K562 (cell line): Measurements from ENCODE around the gene REP15. TPM values are rescaled to one million over a fixed set of nuclear protein-coding genes. Genes with fewer than 3 reads are reported as not detected.

ENCODE experiments used
- ATAC-seq: fragments of 200-7000 bp; cut with Tn5 transposase; 3 replicates; pipeline ENCODE4 v1.9.1; 2020; ENCODE audit warnings: moderate library complexity
- BruUV-seq: library from RNA; stranded (reverse); fragments of 400-500 nt; replicated peaks from 2 replicates; lab custom pipeline; 2021; lab: Mats Ljungman, UMichigan
- CTCF ChIA-PET: fragments of 300-600 bp; formaldehyde crosslinking; extraction: SDS; loops from one replicate; lab custom pipeline; 2021; ENCODE audit warnings: low intra/inter-chr PET ratio; lab: Yijun Ruan, JAX
- POLR2A ChIA-PET: fragments of 300-600, 350-650 bp; sonication (Branson Sonifier 250); formaldehyde crosslinking; extraction: SDS; loops from one replicate; lab custom pipeline; 2021; ENCODE audit warnings: antibody characterized with exemption, inconsistent platforms; lab: Yijun Ruan, JAX
- DNase-seq, 4 experiments: peaks; one replicate each; pipeline versions ENCODE4 v3.0.0 to v3.0.0-alpha.2; 2011 to 2018; ENCODE audit warnings: low spot score in 3 of 4, mixed read lengths in 3 of 4; ENCODE audit errors: extremely low read depth in 1 of 4
- FAIRE-seq: peaks from 2 replicates; lab custom pipeline; 2011; peaks lifted over from hg19 to GRCh38; lab: Jason Lieb, UNC
- H2AFZ ChIP-seq: 2 replicates; pipeline ENCODE4 v1.6.0; 2011; ENCODE audit warnings: low read depth, low read length, control low read depth, inconsistent platforms
- H3K27ac ChIP-seq: fragments of 200-600 bp; 3 replicates; pipeline ENCODE4 v1.8.0; 2011; ENCODE audit warnings: low read depth, mild to moderate bottlenecking, control low read depth, inconsistent platforms, low read length, moderate library complexity, mixed read lengths; ENCODE audit errors: extremely low read depth
- H3K27me3 ChIP-seq, 2 experiments: fragments of 300-600 bp in 1 of 2; 2 replicates in 1 of 2; 3 replicates in 1 of 2; pipeline versions ENCODE4 v1.6.0 to v1.8.0; 2011; ENCODE audit warnings: inconsistent platforms in 2 of 2, low read length in 2 of 2, mild to moderate bottlenecking in 1 of 2, mixed read lengths in 1 of 2, moderate library complexity in 1 of 2; ENCODE audit not compliant: control insufficient read depth in 2 of 2, insufficient read depth in 2 of 2
- H3K36me3 ChIP-seq: fragments of 300-600 bp; 3 replicates; pipeline ENCODE4 v1.8.0; 2011; ENCODE audit warnings: mild to moderate bottlenecking, low read length, inconsistent platforms; ENCODE audit not compliant: control insufficient read depth, insufficient read depth
- H3K4me1 ChIP-seq, 2 experiments: fragments of 200-600 bp in 1 of 2; replicated peaks in 1 of 2; 2 replicates in 1 of 2; 3 replicates in 1 of 2; pipeline versions ENCODE4 v1.5.1 to v1.8.0; 2011; ENCODE audit warnings: inconsistent platforms in 2 of 2, low read length in 2 of 2, mild to moderate bottlenecking in 1 of 2, mixed read lengths in 1 of 2, moderate library complexity in 1 of 2; ENCODE audit not compliant: control insufficient read depth in 2 of 2, insufficient read depth in 2 of 2
- H3K4me2 ChIP-seq: 2 replicates; pipeline ENCODE4 v1.6.1; 2011; ENCODE audit warnings: low read length, control low read depth, inconsistent platforms, mixed read lengths; ENCODE audit not compliant: insufficient read depth
- H3K4me3 ChIP-seq: fragments of 200-600 bp; sonication (generic), shearing (Covaris generic); 2 replicates; pipeline ENCODE4 v1.5.1; 2016; ENCODE audit warnings: control low read depth, inconsistent platforms
- H3K79me2 ChIP-seq: fragments of 200-600 bp; 3 replicates; pipeline ENCODE4 v1.8.0; 2011; ENCODE audit warnings: low read length, inconsistent platforms; ENCODE audit not compliant: control insufficient read depth, insufficient read depth
- H3K9ac ChIP-seq, 2 experiments: 2 replicates each; pipeline versions ENCODE4 v1.6.0 to v1.6.1; 2011; ENCODE audit warnings: low read depth in 2 of 2, low read length in 2 of 2, control low read depth in 1 of 2, inconsistent platforms in 1 of 2, mild to moderate bottlenecking in 1 of 2, mixed read lengths in 1 of 2; ENCODE audit not compliant: insufficient read depth in 1 of 2
- H3K9me1 ChIP-seq: one replicate; pipeline ENCODE4 v1.6.0; 2011; ENCODE audit warnings: inconsistent platforms, mild to moderate bottlenecking, low read length, moderate library complexity; ENCODE audit not compliant: control insufficient read depth, insufficient read depth
- H3K9me3 ChIP-seq: replicated peaks from 2 replicates; pipeline ENCODE4 v1.5.1; 2011; ENCODE audit warnings: low read depth, low read length, inconsistent platforms; ENCODE audit not compliant: control insufficient read depth, insufficient read depth
- H4K20me1 ChIP-seq: replicated peaks from 2 replicates; pipeline ENCODE4 v1.6.1; 2011; ENCODE audit warnings: low read length, inconsistent platforms, mixed read lengths; ENCODE audit not compliant: control insufficient read depth, insufficient read depth
- CCNT2 ChIP-seq: IDR thresholded peaks from 2 replicates; pipeline ENCODE4 v1.6.1; 2011; ENCODE audit warnings: borderline replicate concordance, low read depth, mild to moderate bottlenecking, moderate library complexity, mixed read lengths, low read length; ENCODE audit not compliant: insufficient read length; ENCODE audit errors: extremely low read depth
- DIDO1 ChIP-seq: fragments of 450-650 bp; IDR thresholded peaks from 2 replicates; pipeline ENCODE4 v1.6.1; 2016; ENCODE audit warnings: low read depth, missing biosample characterization, missing genetic modification characterization
- FOXK2 ChIP-seq, 2 experiments: fragments of 450-650 bp; IDR thresholded peaks in 1 of 2; conservative IDR thresholded peaks in 1 of 2; 2 replicates each; pipeline ENCODE4 v1.6.1; 2016; ENCODE audit warnings: low read depth in 2 of 2, mild to moderate bottlenecking in 1 of 2
- FOXP1 ChIP-seq: sonication (generic); formaldehyde crosslinking; IDR thresholded peaks from 2 replicates; pipeline ENCODE4 v1.8.0; 2022; ENCODE audit warnings: mild to moderate bottlenecking, missing genetic modification reagents
- GABPA ChIP-seq: fragments of 200-800 bp; sonication (Bioruptor generic); conservative IDR thresholded peaks from 2 replicates; pipeline ENCODE4 v1.6.1; 2016; ENCODE audit warnings: low read depth, missing genetic modification characterization, missing compliant biosample characterization
- HNRNPUL1 ChIP-seq: fragments of 200-400 bp; formaldehyde crosslinking; IDR thresholded peaks from 2 replicates; pipeline ENCODE4 v1.6.1; 2017; ENCODE audit warnings: low read length
- NCOR1 ChIP-seq: fragments of 450-650 bp; IDR thresholded peaks from 2 replicates; pipeline ENCODE4 v1.6.1; 2016; ENCODE audit warnings: mild to moderate bottlenecking, moderate library complexity
- NFIX ChIP-seq: fragments of 250-450 bp; sonication (Bioruptor Pico); IDR thresholded peaks from 2 replicates; pipeline ENCODE4 v1.4.0; 2020; ENCODE audit warnings: low read depth, mild to moderate bottlenecking, moderate library complexity
- NR2F6 ChIP-seq: fragments of 450-650 bp; formaldehyde crosslinking; IDR thresholded peaks from 2 replicates; pipeline ENCODE4 v1.4.0; 2020; ENCODE audit warnings: mild to moderate bottlenecking
- RBM17 ChIP-seq: fragments of 200-400 bp; formaldehyde crosslinking; IDR thresholded peaks from 2 replicates; pipeline ENCODE4 v1.6.1; 2017; ENCODE audit warnings: low read depth, mild to moderate bottlenecking, low read length, borderline replicate concordance
- TAF1 ChIP-seq: IDR thresholded peaks from 2 replicates; pipeline ENCODE4 v1.6.1; 2011; ENCODE audit warnings: mild to moderate bottlenecking, low read length, moderate library complexity; ENCODE audit not compliant: insufficient read depth, control insufficient read depth, severe bottlenecking; ENCODE audit errors: extremely low read depth
- ZBTB43 ChIP-seq: sonication (generic); formaldehyde crosslinking; IDR thresholded peaks from 2 replicates; pipeline ENCODE4 v1.8.0; 2023; ENCODE audit warnings: mild to moderate bottlenecking, missing genetic modification reagents
- ZSCAN32 ChIP-seq: fragments of 450-650 bp; formaldehyde crosslinking; IDR thresholded peaks from 2 replicates; pipeline ENCODE4 v1.4.0; 2020; ENCODE audit warnings: mild to moderate bottlenecking, moderate library complexity
- WGBS: fragments of 100-300 bp; shearing (Covaris generic); methylation state at CpG from one replicate; pipeline ENCODE4 v1.1.6; 2016; ENCODE audit warnings: low coverage, mixed read lengths; ENCODE audit not compliant: insufficient coverage; ENCODE audit errors: missing lambda C conversion rate; 5-methylcytosine and 5-hydroxymethylcytosine counted together
- in situ Hi-C: fragments of 300-500 bp; cut with MboI; formaldehyde crosslinking; loops from 4 replicates; pipeline ENCODE4 v1.15.0; 2018; ENCODE audit warnings: inconsistent platforms, mixed read lengths
- intact Hi-C: fragments of 100-400 bp; cut with micrococcal nuclease; formaldehyde crosslinking; loops from 2 replicates; pipeline ENCODE4 v1.14.2; 2022
- polyA plus RNA-seq, 8 experiments: library from polyadenylated mRNA; depleted of rRNA in 4 of 8; stranded (reverse) in 5 of 8; unstranded in 3 of 8; fragments of >200 nt; fragmentation: Nextera tagmentation in 2 of 8; fragmentation: Illumina TruSeq in 1 of 8; extraction: Ambion mirVana in 2 of 8; extraction: Trizol in 1 of 8; gene quantifications; 2 replicates each; pipeline versions ENCODE4 v1.2.1 to v1.2.3, GENCODE V29; 2011 to 2014; ENCODE audit warnings: inconsistent platforms in 1 of 8, missing spikeins in 1 of 8
- total RNA-seq, 7 experiments: library from RNA; depleted of rRNA in 6 of 7; stranded (reverse); fragments of >200 nt in 6 of 7; fragmentation: Illumina TruSeq in 2 of 7; extraction: Trizol in 2 of 7; gene quantifications; 2 replicates each; pipeline versions ENCODE4 v1.2.1 to v1.2.3, GENCODE V29; 2011 to 2021; ENCODE audit warnings: low replicate concordance in 1 of 7
- TF ChIP-seq, protein P1 (sequence below), 2 experiments: IDR thresholded peaks in 1 of 2; conservative IDR thresholded peaks in 1 of 2; 2 replicates each; pipeline ENCODE4 v1.6.1; 2016; ENCODE audit warnings: low read depth in 2 of 2, mild to moderate bottlenecking in 1 of 2, missing compliant biosample characterization in 1 of 2, missing genetic modification characterization in 1 of 2, moderate library complexity in 1 of 2

The REP15 gene
- total and polyA plus RNA-seq, 9 of the 15 experiments (the other 6 are each of a cell fraction or from before 2014, with no cell fraction given): not detected

DNA sequence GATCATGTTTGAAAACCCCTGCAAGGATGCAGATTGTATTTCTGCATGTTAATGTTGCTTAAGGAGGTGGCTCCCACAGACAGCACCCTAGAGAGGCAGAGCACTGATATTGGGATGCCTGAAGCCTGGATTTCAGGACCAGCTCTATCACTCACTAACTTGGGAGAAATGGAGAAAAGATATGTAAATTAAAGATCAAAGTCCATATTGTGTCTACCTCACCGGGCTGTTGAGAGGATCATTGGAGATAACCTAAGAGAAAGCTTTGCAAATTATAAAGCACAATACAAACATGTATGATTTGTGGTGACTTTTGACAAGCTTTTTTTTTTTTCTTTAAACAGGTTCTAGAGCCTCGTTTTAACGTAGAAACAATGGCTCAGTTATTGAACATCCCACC is 7.6 kb upstream of the REP15 start:
- Histone ChIP-seq H3K4me2 (no peak overlapping the region), H3K4me1 (no peaks in the 10 kb centered on the region), H3K36me3 (no peaks in the 10 kb centered on the region), H3K9me1 (no peaks in the 10 kb centered on the region), H3K27me3 (peaks cover 10 to 13% of the 10 kb centered on the region in 2 experiments; a peak in 3 of 5 replicates), H3K9me3 (no peaks in the 10 kb centered on the region), H3K9ac (no peak overlapping the region), H3K27ac (no peak overlapping the region), H2AFZ (no peak overlapping the region), H3K79me2 (no peaks in the 10 kb centered on the region), H3K4me3 (no peak overlapping the region), H4K20me1 (no peaks in the 10 kb centered on the region)
- FAIRE-seq (no peak), ATAC-seq (no peak), DNase-seq (no peak)
- ChIA-PET CTCF (no interaction called here), POLR2A (interaction anchor here (1.1 kb wide), 1 partner anchor 21 kb away, joined by 3 read pairs; no protein-coding TSS in a partner anchor)
- intact Hi-C loops (no loop called here), in situ Hi-C loops (no loop called here)
- BruUV-seq: no TSS peak
- 4% methylated on average over 3 of the region's 3 CpGs for WGBS
- TF ChIP-seq GABPA: no peak
- no peak for TF ChIP-seq NCOR1
- TF ChIP-seq HNRNPUL1: no peak
- TF ChIP-seq ZBTB43 (CRISPR knock-in tag): no peak
- TF ChIP-seq FOXP1: no peak
- TF ChIP-seq, protein P1, sequence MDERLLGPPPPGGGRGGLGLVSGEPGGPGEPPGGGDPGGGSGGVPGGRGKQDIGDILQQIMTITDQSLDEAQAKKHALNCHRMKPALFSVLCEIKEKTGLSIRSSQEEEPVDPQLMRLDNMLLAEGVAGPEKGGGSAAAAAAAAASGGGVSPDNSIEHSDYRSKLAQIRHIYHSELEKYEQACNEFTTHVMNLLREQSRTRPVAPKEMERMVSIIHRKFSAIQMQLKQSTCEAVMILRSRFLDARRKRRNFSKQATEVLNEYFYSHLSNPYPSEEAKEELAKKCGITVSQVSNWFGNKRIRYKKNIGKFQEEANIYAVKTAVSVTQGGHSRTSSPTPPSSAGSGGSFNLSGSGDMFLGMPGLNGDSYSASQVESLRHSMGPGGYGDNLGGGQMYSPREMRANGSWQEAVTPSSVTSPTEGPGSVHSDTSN (CRISPR knock-in tag; IDR thresholded peaks at IDR 0.05; ENCODE audit: low read depth): no peak
- TF ChIP-seq, protein P1 (tag; conservative IDR thresholded peaks at IDR 0.05; ENCODE audit: low read depth): no peak
- no peak for TF ChIP-seq ZSCAN32
- TF ChIP-seq TAF1: no peak
- no peak for TF ChIP-seq RBM17
- TF ChIP-seq NFIX (CRISPR knock-in tag): no peak
- no peak for TF ChIP-seq DIDO1 (tag)
- TF ChIP-seq NR2F6 (CRISPR knock-in tag): no peak
- TF ChIP-seq CCNT2: no peak
- TF ChIP-seq FOXK2 (conservative IDR thresholded peaks at IDR 0.05 in 1 of 2, IDR thresholded peaks at IDR 0.05 in 1 of 2; ENCODE audit: low read depth in 2 of 2): no peak
